GM19467 (cell line): ENCODE measurements around the gene SOWAHB.
"Not testable (repeated sequence)": the region's sequence is repeated elsewhere in the genome, so short reads cannot be mapped to it uniquely, and the experiment has no call there.

Experiments used
- ATAC-seq: cut with Tn5 transposase; IDR thresholded peaks from one replicate; pipeline ENCODE4 v1.9.1; 2021; ENCODE audit warnings: mild to moderate bottlenecking, moderate library complexity; ENCODE audit not compliant: unreplicated experiment

Gene SOWAHB

DNA sequence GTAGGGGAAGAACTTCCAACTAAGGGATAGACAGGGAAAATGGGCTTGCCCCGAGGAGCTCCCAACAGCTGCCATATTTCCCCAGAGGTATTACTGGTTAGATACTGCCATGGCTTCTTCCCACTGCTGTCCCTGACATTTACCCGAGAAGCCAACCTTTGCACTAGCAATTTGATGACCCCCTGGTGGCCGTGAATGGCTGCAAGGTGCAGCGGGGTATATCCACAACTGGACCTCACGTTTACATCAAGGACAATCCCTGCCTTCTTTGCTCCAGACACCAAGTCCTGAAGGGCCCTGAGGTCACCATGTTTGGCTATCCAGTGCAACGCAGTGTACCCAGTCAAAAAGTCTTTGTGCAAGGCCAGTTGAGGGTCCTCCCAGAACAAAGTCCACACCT, 2.3 kb downstream of the SOWAHB start:
- no peak for ATAC-seq

- ATAC-seq = no peak
Observed at GRCh38 chr4:76894537-76895255, 3.2 kb downstream of the SOWAHB start.

GRCh38 chr4:76892601-76893000, 5.3 kb downstream of the SOWAHB start:
- no peak for ATAC-seq

DNA sequence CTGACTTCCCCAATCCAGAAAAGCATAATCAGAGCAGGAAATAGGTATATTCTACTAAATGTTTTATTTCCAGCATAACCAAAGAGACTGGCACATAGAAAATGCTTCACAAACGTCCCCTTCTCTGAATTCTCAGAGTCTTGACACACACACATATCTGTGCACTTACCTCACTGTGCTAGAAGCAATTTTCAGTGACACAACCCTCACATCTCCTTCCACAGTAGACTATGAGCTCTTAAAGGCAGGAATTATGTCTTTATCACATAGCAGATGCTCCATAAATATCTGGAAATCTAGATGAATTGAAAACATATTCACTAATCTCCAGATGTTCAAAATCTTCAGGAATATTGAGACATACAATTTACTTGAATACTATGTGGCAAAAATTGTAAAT, 5.9 kb downstream of the SOWAHB start:
- no peak for ATAC-seq

DNA sequence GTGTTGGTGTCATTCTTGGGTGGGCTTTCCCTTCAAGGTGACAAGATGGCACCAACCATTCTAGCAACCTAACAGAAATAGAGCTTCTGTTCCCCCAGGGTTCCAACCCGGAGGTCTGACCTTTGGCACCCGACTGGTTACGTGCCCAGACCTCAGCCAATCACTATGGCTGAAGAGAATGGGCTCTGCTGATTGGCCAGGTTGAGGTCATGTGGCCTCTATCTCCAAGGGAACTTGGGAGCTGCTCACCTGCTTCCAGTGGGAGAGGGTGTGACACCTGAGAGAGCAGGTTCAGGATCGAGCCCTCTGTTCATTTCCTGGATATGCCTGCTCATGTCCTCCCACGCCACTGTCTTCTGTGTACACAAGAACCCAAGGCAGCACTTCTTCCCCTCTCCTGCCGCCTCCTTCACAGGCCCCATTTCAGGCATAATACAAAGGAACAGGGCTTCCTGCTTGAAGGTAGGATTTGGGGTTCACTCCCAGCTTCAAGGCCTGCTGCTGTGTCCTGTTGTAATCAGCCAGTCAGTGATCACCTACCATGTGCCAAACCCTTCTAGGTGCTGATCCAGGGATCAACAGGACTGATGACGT, 11.0 kb downstream of the SOWAHB start:
- ATAC-seq = no peak

DNA sequence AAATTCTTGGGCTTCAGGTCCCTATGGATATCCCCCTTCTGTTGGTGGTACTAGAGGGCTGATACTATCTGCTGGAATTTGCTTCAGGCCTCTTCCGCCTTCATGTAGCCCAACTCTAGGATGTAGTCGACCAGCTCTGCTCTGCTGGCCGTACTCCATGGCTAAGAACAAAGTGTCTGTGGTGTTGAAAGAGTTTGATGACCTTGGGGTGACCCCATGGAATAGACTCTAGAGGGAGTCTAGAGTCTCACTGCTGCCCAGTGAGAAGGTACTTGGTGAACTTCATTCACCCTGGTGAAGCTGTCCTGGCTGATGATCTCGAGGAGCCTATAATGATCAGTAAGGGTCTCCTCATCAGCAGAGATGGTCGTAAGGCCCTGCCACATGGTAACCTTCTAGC, 11.7 kb downstream of the SOWAHB start:
- ATAC-seq = no peak

DNA sequence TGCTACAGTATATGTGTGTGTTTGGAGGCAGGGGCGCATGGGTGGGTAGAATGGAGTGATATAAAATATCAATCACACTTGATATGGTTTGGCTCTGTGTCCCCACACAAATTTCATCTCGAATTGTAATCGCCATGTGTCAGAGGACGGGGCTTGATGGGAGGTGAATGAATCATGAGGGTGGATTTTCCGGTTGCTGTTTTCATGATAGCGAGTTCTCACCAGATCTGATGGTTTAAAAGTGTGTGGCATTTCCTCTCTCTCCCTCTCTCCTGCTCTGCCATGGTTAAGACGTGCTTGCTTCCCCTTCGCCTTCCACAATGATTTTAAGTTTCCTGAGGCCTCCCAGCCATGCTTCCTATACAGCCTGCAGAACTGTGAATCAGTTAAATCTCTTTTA, 14.8 kb downstream of the SOWAHB start:
- no peak for ATAC-seq

GRCh38 chr4:76882630-76883029, 15.3 kb downstream of the SOWAHB start:
- ATAC-seq = no peak

DNA sequence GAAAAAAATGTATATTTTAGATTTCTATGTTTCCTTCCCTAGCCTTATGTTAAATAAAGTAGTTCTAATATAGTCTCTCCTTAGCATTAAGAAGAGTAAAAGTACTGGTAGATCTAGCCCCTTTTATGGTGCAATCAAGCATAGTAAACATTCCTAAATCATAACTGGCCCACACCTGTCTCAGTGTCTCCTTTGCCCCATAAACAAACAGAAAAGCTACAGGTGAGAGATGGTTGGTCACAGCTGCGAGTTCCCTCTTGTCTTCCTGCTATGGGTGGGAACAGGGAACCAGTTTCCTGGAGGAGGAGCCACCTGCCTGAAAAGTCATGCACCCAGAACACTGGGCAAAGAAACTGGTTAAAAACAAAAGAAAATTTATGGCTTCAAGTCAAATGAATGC, 16.6 kb downstream of the SOWAHB start:
- no peak for ATAC-seq

GRCh38 chr4:76879731-76880364, 18.1 kb downstream of the SOWAHB start:
- ATAC-seq = no peak

DNA sequence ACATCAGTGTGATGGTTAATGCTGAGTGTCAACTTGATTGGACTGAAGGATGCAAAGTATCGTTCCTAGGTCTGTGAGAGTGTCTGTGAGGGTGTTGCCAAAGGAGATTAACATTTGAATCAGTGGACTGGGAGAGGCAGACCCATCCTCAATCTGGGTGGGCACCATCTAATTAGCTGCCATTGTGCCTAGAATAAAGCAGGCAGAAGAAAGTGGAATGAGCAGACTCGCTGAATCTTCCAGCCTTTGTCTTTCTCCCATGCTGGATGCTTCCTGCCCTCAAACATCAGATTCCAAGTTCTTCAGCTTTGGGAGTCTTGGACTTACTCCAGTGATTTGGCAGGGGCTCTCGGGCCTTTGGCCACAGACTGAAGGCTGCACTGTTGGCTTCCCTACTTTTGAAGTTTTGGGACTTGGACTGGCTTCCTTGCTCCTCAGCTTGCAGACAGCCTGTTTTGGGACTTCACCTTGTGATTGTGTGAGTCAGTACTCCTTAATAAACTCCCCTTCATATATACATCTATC, 19.2 kb downstream of the SOWAHB start:
- not testable (repeated sequence) for ATAC-seq

GRCh38 chr4:76874176-76874575, 23.8 kb downstream of the SOWAHB start:
- ATAC-seq = no peak

DNA sequence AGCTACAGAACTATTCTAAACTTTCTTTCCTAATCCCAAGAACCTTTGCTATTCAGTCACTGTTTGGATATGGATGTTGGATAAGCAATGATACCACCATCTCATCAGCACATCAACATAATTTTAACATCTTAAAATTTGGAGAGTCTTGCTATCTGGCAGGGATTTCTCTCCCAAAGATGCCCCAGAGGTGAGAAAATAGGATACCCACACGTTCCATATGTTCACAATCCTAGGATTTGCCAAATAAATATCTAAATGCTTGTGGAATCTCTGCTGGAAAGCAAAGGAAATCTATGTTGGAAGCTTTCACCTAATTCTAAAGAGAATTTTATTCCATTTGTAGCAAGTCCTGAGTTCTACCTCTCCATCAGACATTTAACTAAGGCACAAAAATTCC, 24.4 kb downstream of the SOWAHB start:
- no peak for ATAC-seq

DNA sequence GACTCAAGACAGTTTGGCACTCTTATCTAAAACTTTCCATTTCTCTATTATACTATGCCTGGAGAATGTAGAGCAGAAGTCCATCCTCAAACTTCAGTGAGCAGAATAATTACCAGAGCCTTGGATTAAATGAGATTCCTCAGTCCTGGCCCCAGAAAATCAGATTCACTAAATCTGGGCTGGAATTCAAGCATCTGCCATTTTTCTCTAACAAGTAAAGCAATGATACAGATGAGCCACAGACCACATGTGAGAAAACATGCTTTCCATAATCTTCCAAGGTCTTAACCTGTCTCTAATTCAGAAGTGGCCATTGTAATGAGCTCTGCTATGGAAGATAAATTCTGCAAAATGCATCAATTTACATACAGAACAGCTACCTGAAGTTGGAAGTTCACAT, 25.4 kb downstream of the SOWAHB start:
- ATAC-seq = no peak

DNA sequence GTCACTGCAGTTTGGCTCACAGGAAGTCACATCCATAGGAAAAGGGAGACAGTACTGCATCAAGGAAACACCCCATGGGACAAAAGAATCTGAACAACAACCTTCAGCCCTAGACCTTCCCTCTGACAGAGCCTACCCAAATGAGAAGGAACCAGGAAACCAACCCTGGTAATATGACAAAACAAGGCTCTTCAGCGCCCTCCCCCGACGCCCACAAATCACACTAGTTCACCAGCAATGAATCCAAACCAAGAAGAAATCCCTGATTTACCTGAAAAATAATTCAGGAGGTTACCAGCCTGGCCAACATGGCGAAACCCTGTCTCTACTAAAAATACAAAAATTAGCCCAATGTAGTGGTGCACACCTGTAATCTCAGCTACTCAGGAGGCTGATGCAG, 29.2 kb downstream of the SOWAHB start:
- ATAC-seq = not testable (repeated sequence)

DNA sequence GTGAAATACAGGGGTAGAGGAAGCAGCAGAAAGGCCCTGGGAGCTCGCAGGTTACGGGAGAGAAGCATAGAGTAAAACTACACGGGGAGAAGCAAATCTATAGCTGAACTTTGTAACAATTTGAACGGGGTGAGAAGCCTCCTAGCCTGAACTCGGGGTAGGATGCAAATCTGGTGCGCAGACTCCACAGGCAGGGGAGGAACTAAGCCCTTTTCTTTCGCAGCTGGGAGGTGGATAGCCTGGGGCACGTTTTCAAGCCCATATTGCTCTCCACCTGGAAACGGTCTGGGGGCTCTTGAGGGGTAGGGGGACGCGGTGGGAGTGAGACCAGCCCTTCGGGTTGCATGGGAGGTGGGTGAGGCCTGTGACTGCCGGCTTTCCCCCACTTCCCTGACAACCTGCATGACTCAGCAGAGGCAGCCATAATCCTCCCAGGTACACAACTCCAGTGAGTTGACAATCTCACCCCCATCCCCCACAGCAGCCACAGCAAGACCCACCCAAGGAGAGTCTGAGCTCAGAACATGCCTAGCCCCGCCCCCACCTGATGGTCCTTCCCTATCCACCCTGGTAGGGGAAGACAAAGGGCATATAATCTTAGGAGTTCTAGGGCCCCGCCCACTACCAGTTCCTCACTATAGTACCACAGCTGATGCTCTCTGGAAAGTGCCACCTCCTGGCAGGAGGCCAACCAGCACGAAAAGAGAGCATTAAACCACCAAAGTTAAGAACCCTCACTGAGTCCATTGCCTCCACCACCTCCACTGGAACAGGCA, 29.9 kb downstream of the SOWAHB start:
- no peak for ATAC-seq

DNA sequence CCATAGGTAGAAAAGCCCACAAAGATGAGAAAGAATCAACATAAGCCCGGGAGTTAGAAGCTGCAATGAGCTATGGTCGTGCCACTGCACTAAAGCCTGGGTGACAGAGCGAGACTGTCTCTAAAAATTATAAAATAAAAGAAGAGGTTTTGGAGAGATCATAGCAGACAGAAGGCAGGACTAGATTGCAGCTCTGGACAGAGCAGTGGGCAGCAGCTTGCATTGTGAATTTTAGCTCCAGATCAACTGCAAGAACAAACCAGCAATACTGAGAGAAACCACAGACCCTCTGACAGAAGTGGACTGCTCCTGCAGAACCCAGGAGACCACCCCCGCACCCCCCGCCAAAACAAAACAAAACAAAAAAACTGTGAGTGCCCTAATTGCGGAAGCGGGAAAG, 30.6 kb downstream of the SOWAHB start:
- ATAC-seq = no peak

DNA sequence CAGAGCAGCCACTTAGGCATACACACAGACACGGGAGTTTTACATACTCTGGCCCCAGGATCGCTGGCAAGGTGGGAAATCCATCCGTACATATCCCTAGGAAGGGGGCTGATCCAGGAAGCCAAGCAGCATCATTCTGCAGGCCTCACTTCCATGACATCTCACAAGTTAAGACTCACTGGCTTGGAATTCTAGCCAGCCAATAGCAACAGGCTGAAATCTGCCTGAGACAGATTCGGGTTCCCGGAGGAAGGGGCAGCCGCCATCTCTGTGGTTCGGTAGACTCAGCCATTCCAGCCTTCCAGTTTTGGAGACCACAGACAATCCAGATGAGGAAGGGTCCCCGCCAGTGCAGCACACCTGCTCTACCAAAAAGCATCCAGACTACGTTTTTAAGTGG, 31.3 kb downstream of the SOWAHB start:
- ATAC-seq = no peak

GRCh38 chr4:76858319-76858718, 39.6 kb downstream of the SOWAHB start:
- ATAC-seq = no peak

DNA sequence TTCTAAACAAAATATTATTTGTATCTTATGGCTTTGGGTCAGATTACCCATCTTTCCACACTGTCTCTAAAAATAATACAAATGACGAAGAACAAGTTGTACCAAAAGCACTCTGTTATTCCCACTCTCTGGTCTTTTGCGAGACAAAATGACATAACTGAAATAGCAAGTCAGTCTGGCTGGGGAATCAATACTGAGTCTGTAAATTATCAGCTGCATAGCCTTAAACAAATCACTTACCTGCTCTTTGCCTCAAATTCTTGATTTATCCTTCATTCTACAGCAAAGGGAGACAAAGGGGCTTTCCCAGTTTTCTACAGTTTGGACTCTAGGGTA, 40.9 kb downstream of the SOWAHB start:
- ATAC-seq = no peak

- ATAC-seq = no peak
Observed at GRCh38 chr4:76856243-76857073, 41.5 kb downstream of the SOWAHB start.
